AG09319 (cell line): ENCODE results near the gene SMIM45.

Experiments used
- DNase-seq: peaks from one replicate; pipeline ENCODE4 v3.0.0-alpha.2; 2010; ENCODE audit warnings: low read depth; ENCODE audit errors: extremely low read depth
- CTCF ChIP-seq: IDR thresholded peaks from 2 replicates; pipeline ENCODE4 v1.5.1; 2011; ENCODE audit warnings: low read depth, mild to moderate bottlenecking, inconsistent platforms, low read length, moderate library complexity

The SMIM45 gene

GRCh38 chr22:41933411-41934177 is 18.4 kb upstream of the SMIM45 start:
- TF ChIP-seq CTCF: no peak
- DNase-seq: no peak

- no peak for TF ChIP-seq CTCF
- DNase-seq: no peak
These were observed 17.5 kb upstream of the SMIM45 start for GRCh38 chr22:41934284-41935014.

- no peak for TF ChIP-seq CTCF
- no peak for DNase-seq
These were observed 17.0 kb upstream of the SMIM45 start for GRCh38 chr22:41935015-41935351.

- DNase-seq: no peak
- no peak for TF ChIP-seq CTCF
These were observed 16.4 kb upstream of the SMIM45 start for GRCh38 chr22:41935509-41935908.

- no peak for TF ChIP-seq CTCF
- DNase-seq: no peak
These were observed 15.1 kb upstream of the SMIM45 start for GRCh38 chr22:41936894-41937169.

- no peak for DNase-seq
- TF ChIP-seq CTCF: no peak
These were observed 11.7 kb upstream of the SMIM45 start for GRCh38 chr22:41939981-41940831.
